GM18505 (cell line): Measurements from ENCODE around the gene PAQR5.

ENCODE experiments used
- ATAC-seq: cut with Tn5 transposase; IDR thresholded peaks from one replicate; pipeline ENCODE4 v1.9.1; 2021; ENCODE audit not compliant: unreplicated experiment
- POLR2A ChIP-seq: IDR thresholded peaks from 4 replicates; pipeline ENCODE4 v1.6.1; 2011; ENCODE audit warnings: borderline replicate concordance; ENCODE audit not compliant: insufficient read depth, insufficient read length; ENCODE audit errors: extremely low read depth

Gene PAQR5

GRCh38 chr15:69298697-69299441, at the start of gene PAQR5:
PAQR5 (plus strand) TSS chr15:69298912; CDS start chr15:69360081, 61,169 bp downstream.
- no peak for ATAC-seq
- TF ChIP-seq POLR2A: no peak

DNA sequence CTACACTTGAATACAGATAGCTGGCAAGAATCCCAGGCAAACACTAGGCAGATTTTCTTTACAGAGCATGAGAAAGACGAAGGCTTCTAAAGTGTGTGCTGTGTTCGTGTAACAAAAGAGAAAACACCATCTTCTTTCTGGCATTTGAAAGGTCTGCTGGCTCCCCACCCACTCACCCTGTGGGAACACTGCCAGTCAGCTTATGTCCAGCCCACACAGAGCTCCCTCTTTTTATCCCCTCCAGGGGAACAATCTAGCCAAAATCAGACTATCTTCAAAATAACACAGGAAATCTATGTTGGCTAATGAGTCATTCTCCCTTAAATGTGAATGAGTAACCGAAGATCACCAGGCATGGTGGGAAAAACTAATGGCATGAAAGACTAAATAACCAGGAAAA, 45.6 kb upstream of the PAQR5 start:
- no peak for TF ChIP-seq POLR2A
- no peak for ATAC-seq

DNA sequence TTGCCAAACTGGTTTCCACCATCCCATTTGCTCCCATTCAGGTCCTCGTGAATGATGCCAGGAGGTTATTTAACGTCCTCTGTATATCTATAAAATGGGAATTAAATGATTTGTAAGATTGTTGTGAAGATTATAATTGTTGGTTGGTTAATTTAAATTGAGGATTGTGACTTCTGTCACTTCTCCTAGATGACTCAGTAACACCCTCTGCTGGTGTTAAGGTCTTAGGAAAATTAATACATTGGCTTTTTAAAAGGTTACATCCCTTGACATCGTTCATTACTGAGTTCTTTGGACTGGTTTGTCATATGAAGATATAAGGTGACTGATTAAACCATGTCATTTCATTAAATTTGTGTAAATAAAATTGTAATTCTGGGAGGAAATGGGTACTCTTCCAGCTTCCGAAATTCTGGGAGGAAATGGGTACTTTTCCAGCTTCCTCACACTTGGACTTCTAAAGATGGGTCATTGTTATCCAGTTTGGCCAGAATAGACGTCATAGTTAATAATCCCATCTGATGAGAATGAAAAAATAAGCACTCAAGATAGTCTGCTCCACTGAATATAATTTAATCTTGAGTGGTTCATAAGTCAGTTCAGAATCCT, 33.3 kb upstream of the PAQR5 start:
- ATAC-seq: no peak
- no peak for TF ChIP-seq POLR2A

DNA sequence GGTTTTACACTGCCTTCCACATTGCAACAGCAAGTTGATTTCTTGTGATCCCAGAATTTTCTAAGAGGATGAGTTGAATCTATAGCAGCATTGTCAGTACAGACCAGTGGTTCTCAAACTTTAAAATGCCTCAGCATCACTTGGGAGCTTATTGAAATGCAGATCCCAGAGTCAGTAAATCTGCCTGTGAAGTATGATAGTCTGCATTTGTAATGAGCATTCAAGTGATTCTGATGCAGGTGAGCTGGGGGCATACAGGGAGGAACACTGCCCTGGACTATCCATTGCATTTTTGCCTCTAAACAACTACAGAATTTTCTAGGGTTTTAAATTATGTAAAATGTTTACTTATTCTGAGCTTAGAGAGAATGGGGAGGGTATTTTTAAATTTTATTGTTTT, 27.5 kb upstream of the PAQR5 start:
- TF ChIP-seq POLR2A: no peak
- ATAC-seq: no peak

- no peak for TF ChIP-seq POLR2A
- ATAC-seq: no peak
These were observed 26.6 kb upstream of the PAQR5 start for GRCh38 chr15:69272139-69272538.

- ATAC-seq: no peak
- TF ChIP-seq POLR2A: no peak
These were observed 25.8 kb upstream of the PAQR5 start for GRCh38 chr15:69272891-69273290.

- no peak for TF ChIP-seq POLR2A
- no peak for ATAC-seq
These were observed 23.5 kb upstream of the PAQR5 start for GRCh38 chr15:69275074-69275670.

GRCh38 chr15:69275933-69276560, 22.7 kb upstream of the PAQR5 start:
- no peak for TF ChIP-seq POLR2A
- ATAC-seq: no peak

- no peak for ATAC-seq
- no peak for TF ChIP-seq POLR2A
These were observed 21.4 kb upstream of the PAQR5 start for GRCh38 chr15:69277316-69277715.

- no peak for ATAC-seq
These were observed 19.1 kb upstream of the PAQR5 start for GRCh38 chr15:69279636-69280035.

DNA sequence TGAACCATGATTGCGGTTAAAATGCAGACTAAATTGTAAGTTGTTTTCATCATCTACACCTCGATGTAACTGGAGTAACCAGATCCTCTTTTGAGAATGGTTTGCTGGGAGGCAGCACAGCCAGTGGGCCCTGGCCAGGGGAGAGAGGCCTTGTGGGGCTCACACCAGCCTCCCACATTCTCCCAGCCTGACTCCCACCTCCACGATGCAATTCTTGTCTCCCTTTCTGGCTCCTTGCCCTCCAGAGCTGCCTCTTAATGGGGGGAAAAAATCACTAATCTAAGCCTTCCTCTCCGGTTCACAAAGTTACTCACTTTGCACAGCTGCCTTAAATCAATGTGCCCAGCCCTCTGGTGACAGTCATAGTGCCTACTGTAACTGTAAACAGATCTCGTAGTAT, 17.9 kb upstream of the PAQR5 start:
- no peak for ATAC-seq
- no peak for TF ChIP-seq POLR2A

More at GRCh38 chr15:69279636-69280035, 19.1 kb upstream of the PAQR5 start:
- no peak for TF ChIP-seq POLR2A

- no peak for ATAC-seq
- no peak for TF ChIP-seq POLR2A
These were observed 16.5 kb upstream of the PAQR5 start for GRCh38 chr15:69282104-69282743.

GRCh38 chr15:69285834-69286233, 12.9 kb upstream of the PAQR5 start:
- no peak for TF ChIP-seq POLR2A
- no peak for ATAC-seq
